ENCODE data around the gene IGFL1. TPM values are rescaled to one million over a fixed set of nuclear protein-coding genes. Genes with fewer than 3 reads are reported as not detected.
"Not testable (repeated sequence)": the region's sequence is repeated elsewhere in the genome, so short reads cannot be mapped to it uniquely, and the experiment has no call there.

Gene IGFL1
- total and polyA plus RNA-seq, 2 experiments from 2014 or later = not detected

DNA sequence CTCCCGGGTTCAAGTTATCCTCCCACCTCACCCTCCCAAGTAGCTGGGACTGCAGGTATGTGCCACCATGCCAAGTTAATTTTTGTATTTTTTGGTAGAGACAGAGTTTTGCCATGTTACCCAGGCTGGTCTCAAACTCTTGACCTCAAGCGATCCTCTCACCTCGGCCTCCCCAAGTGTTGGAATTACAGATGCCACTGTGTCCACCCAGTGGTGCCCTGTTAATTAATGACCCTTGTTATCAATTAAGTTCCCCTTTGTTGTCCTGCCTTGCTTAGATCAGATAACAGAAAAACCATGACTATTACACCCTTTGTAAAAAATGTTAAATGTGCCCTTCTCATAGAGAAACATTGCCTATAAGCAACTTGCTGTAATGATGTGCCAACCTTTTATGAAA, 34.4 kb upstream of the IGFL1 start:
- Histone ChIP-seq H3K4me3 (no peak overlapping the region), H3K27me3 (ENCODE audit: insufficient read depth) (no peaks in the 10 kb centered on the region), H4K20me1 (replicated peaks; ENCODE audit: insufficient read depth) (no peaks in the 10 kb centered on the region), H3K36me3 (ENCODE audit: insufficient read depth) (no peaks in the 10 kb centered on the region), H3F3A (replicated peaks; ENCODE audit: low read depth) (no peaks in the 10 kb centered on the region), H3K27ac (ENCODE audit: low read depth) (no peak overlapping the region), H3K4me2 (no peak overlapping the region), H3K4me1 (ENCODE audit: insufficient read depth) (no peaks in the 10 kb centered on the region), H2AFZ (no peak overlapping the region), H3K9me2 (ENCODE audit: insufficient read depth) (no peaks in the 10 kb centered on the region), H3K79me2 (replicated peaks; ENCODE audit: insufficient read depth) (no peaks in the 10 kb centered on the region)
- no peaks in the 10 kb centered on the region for H3K9me3 Mint-ChIP-seq
- no peak for DNase-seq (ENCODE audit: low spot score)
- H3K27ac Mint-ChIP-seq = no peak overlapping the region
- H3K4me3 Mint-ChIP-seq = no peak overlapping the region
- no peaks in the 10 kb centered on the region for H3K4me1 Mint-ChIP-seq
- H3K36me3 Mint-ChIP-seq (ENCODE audit: low read depth) = no peaks in the 10 kb centered on the region
- TF ChIP-seq, protein P1, sequence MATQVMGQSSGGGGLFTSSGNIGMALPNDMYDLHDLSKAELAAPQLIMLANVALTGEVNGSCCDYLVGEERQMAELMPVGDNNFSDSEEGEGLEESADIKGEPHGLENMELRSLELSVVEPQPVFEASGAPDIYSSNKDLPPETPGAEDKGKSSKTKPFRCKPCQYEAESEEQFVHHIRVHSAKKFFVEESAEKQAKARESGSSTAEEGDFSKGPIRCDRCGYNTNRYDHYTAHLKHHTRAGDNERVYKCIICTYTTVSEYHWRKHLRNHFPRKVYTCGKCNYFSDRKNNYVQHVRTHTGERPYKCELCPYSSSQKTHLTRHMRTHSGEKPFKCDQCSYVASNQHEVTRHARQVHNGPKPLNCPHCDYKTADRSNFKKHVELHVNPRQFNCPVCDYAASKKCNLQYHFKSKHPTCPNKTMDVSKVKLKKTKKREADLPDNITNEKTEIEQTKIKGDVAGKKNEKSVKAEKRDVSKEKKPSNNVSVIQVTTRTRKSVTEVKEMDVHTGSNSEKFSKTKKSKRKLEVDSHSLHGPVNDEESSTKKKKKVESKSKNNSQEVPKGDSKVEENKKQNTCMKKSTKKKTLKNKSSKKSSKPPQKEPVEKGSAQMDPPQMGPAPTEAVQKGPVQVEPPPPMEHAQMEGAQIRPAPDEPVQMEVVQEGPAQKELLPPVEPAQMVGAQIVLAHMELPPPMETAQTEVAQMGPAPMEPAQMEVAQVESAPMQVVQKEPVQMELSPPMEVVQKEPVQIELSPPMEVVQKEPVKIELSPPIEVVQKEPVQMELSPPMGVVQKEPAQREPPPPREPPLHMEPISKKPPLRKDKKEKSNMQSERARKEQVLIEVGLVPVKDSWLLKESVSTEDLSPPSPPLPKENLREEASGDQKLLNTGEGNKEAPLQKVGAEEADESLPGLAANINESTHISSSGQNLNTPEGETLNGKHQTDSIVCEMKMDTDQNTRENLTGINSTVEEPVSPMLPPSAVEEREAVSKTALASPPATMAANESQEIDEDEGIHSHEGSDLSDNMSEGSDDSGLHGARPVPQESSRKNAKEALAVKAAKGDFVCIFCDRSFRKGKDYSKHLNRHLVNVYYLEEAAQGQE (IDR thresholded peaks at IDR 0.05; ENCODE audit: unreplicated experiment) = no peak
- TF ChIP-seq, protein P2, sequence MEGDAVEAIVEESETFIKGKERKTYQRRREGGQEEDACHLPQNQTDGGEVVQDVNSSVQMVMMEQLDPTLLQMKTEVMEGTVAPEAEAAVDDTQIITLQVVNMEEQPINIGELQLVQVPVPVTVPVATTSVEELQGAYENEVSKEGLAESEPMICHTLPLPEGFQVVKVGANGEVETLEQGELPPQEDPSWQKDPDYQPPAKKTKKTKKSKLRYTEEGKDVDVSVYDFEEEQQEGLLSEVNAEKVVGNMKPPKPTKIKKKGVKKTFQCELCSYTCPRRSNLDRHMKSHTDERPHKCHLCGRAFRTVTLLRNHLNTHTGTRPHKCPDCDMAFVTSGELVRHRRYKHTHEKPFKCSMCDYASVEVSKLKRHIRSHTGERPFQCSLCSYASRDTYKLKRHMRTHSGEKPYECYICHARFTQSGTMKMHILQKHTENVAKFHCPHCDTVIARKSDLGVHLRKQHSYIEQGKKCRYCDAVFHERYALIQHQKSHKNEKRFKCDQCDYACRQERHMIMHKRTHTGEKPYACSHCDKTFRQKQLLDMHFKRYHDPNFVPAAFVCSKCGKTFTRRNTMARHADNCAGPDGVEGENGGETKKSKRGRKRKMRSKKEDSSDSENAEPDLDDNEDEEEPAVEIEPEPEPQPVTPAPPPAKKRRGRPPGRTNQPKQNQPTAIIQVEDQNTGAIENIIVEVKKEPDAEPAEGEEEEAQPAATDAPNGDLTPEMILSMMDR (conservative IDR thresholded peaks at IDR 0.05; ENCODE audit: low read depth in 2 of 2) = no peak
- no peak for ATAC-seq
- peaks cover 6% of the 10 kb centered on the region for H3K27me3 Mint-ChIP-seq (ENCODE audit: insufficient read depth, low read depth, poor library complexity)

DNA sequence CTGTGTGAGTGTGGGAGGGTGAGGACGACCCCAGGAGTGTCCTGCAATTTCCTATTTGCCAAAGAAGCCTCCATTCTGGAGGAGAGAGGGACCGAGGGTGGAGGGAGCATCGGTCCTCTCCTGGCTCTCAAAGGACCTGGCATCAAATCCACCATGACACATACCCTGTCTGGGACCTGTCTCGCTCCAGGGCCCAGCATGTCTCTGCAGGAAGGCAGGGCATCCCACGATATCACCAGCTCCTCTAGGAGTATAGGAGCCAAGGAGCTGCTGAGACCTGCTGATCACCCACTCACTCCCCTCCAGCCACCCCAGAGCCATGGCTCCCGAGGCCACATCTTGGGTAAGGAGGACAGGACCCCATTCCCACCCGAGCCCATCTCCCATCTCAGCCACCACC, 33.6 kb upstream of the IGFL1 start:
- H2AFZ ChIP-seq; H3K36me3 ChIP-seq (ENCODE audit: insufficient read depth); DNase-seq (ENCODE audit: low spot score); H3K4me3 ChIP-seq; H3K4me3 Mint-ChIP-seq; H3K9me2 ChIP-seq (ENCODE audit: insufficient read depth); H3K27me3 Mint-ChIP-seq (ENCODE audit: insufficient read depth, low read depth, poor library complexity); H3K27me3 ChIP-seq (ENCODE audit: insufficient read depth); H3K4me2 ChIP-seq; H4K20me1 ChIP-seq (replicated peaks; ENCODE audit: insufficient read depth); H3K4me1 ChIP-seq (ENCODE audit: insufficient read depth); H3K9me3 Mint-ChIP-seq; H3K27ac ChIP-seq (ENCODE audit: low read depth); H3K4me1 Mint-ChIP-seq; H3K27ac Mint-ChIP-seq; H3F3A ChIP-seq (replicated peaks; ENCODE audit: low read depth); H3K36me3 Mint-ChIP-seq (ENCODE audit: low read depth); ATAC-seq; H3K79me2 ChIP-seq (replicated peaks; ENCODE audit: insufficient read depth): not testable (repeated sequence)

DNA sequence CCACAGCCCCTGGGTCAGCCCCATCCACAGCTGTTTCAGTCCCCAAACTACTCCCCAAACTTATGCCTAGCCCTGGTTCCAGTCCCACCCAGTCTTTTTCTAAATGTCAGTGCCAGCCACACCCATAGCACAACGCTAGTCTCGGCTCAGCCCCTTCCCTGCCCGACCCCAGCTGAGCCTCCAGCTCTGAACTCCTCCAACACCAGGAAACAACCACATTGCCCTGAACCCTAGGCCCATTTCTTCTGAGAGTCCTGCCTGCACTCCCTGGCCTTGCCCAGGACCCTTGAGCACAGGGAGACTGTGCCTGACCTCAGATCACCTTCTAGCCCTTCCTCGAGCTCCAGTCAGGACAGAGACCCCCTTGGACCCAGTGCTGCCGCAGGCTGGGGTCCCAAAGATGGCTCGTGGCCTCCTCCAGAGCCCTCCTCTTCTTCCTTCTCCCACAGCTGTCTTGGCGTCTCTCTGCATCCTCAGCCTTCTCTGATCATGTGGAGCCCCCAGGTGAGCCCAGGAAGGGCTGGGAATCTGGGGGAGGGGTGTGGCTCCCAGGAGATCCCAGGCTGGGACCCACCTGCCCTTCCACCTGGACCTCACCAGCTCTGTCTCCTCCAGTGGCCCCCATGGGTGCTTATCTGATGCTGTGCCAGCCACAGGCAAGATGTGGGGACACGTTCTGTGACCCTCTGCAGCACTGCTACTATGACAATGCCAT, 33.0 kb upstream of the IGFL1 start:
- Mint-ChIP-seq H3K4me3 (no peak overlapping the region), H3K27me3 (ENCODE audit: insufficient read depth, low read depth, poor library complexity) (peaks cover 8% of the 10 kb centered on the region), H3K27ac (no peak overlapping the region), H3K9me3 (peaks cover 6% of the 10 kb centered on the region; the same call in 1 of the 3 replicates), H3K4me1 (no peaks in the 10 kb centered on the region), H3K36me3 (ENCODE audit: low read depth) (no peaks in the 10 kb centered on the region)
- Histone ChIP-seq H3K36me3 (ENCODE audit: insufficient read depth) (no peaks in the 10 kb centered on the region), H3K27me3 (ENCODE audit: insufficient read depth) (no peaks in the 10 kb centered on the region), H3K4me2 (no peak overlapping the region), H3K79me2 (replicated peaks; ENCODE audit: insufficient read depth) (no peaks in the 10 kb centered on the region), H2AFZ (no peak overlapping the region), H3K4me3 (no peak overlapping the region), H3K27ac (ENCODE audit: low read depth) (no peak overlapping the region), H3K4me1 (ENCODE audit: insufficient read depth) (no peaks in the 10 kb centered on the region), H3K9me2 (ENCODE audit: insufficient read depth) (no peaks in the 10 kb centered on the region), H4K20me1 (replicated peaks; ENCODE audit: insufficient read depth) (no peaks in the 10 kb centered on the region), H3F3A (replicated peaks; ENCODE audit: low read depth) (no peaks in the 10 kb centered on the region)
- no peak for DNase-seq (ENCODE audit: low spot score)
- ATAC-seq = no peak
- TF ChIP-seq, protein P2 (conservative IDR thresholded peaks at IDR 0.05; ENCODE audit: low read depth in 2 of 2) = no peak
- TF ChIP-seq STAT1 (IDR thresholded peaks at IDR 0.05; ENCODE audit: unreplicated experiment) (no peak), NANOG (IDR thresholded peaks at IDR 0.05; ENCODE audit: borderline replicate concordance) (no peak), ZNF114 (CRISPR knock-in tag; IDR thresholded peaks at IDR 0.05) (no peak), POLR2AphosphoS5 (IDR thresholded peaks at IDR 0.05; ENCODE audit: low read depth) (no peak)
